Endodermal cell (in vitro differentiated cells): ENCODE data around the gene CUX1. TPM values are rescaled to one million over a fixed set of nuclear protein-coding genes. Genes with fewer than 3 reads are reported as not detected.
A peak's percentile ranks its signal among the peaks of the same experiment; 100 is the strongest.

Experiments used
- DNase-seq: peaks from one replicate; pipeline ENCODE4 v3.0.0-alpha.2; 2017
- H3K27ac ChIP-seq: 2 replicates; pipeline ENCODE4 v1.5.1; 2013; ENCODE audit warnings: mild to moderate bottlenecking, low read depth, low read length, moderate library complexity
- H3K27me3 ChIP-seq: 2 replicates; pipeline ENCODE4 v1.6.1; 2013; ENCODE audit warnings: mild to moderate bottlenecking, low read length, moderate library complexity; ENCODE audit not compliant: insufficient read depth, control insufficient read depth, poor library complexity, severe bottlenecking
- H3K36me3 ChIP-seq: 2 replicates; pipeline ENCODE4 v1.7.0; 2013; ENCODE audit warnings: mild to moderate bottlenecking, low read length, moderate library complexity; ENCODE audit not compliant: control insufficient read depth, insufficient read depth
- H3K4me1 ChIP-seq: one replicate; pipeline ENCODE4 v1.7.0; 2013; ENCODE audit warnings: low read length; ENCODE audit not compliant: control insufficient read depth, insufficient read depth
- H3K4me3 ChIP-seq: 2 replicates; pipeline ENCODE4 v1.5.1; 2013; ENCODE audit warnings: mild to moderate bottlenecking, low read length, moderate library complexity
- H3K9ac ChIP-seq: 2 replicates; pipeline ENCODE4 v1.6.1; 2013; ENCODE audit warnings: mild to moderate bottlenecking, low read length, moderate library complexity; ENCODE audit not compliant: poor library complexity, severe bottlenecking; ENCODE audit errors: extremely low read depth
- H3K9me3 ChIP-seq: 2 replicates; pipeline ENCODE4 v1.6.1; 2013; ENCODE audit warnings: mild to moderate bottlenecking, low read length, moderate library complexity; ENCODE audit not compliant: control insufficient read depth
- H3K27ac Mint-ChIP-seq: 2 replicates; pipeline ENCODE4 v1.8.0; 2020; ENCODE audit warnings: mixed read lengths
- H3K27me3 Mint-ChIP-seq: 2 replicates; pipeline ENCODE4 v1.8.0; 2021; ENCODE audit warnings: mild to moderate bottlenecking, mixed read lengths; ENCODE audit not compliant: insufficient read depth
- H3K36me3 Mint-ChIP-seq: 2 replicates; pipeline ENCODE4 v1.8.0; 2020; ENCODE audit warnings: low read depth, mixed read lengths
- H3K4me1 Mint-ChIP-seq: 2 replicates; pipeline ENCODE4 v1.8.0; 2020; ENCODE audit warnings: mixed read lengths
- H3K4me3 Mint-ChIP-seq: 2 replicates; pipeline ENCODE4 v1.8.0; 2020; ENCODE audit warnings: mild to moderate bottlenecking, moderate library complexity, mixed read lengths
- H3K9me3 Mint-ChIP-seq: 2 replicates; pipeline ENCODE4 v1.8.0; 2020; ENCODE audit warnings: mild to moderate bottlenecking, mixed read lengths
- CTCF ChIP-seq: fragments of 200-600 bp; sonication (generic); conservative IDR thresholded peaks from 2 replicates; pipeline ENCODE4 v1.5.0; 2021; ENCODE audit warnings: antibody characterized with exemption, mild to moderate bottlenecking
- WGBS, 2 experiments: methylation state at CpG; one replicate each; pipeline versions ENCODE4 v1.1.5 to v1.1.7; 2013; ENCODE audit warnings: missing lambda C conversion rate in 2 of 2, mixed read lengths in 1 of 2; ENCODE audit not compliant: insufficient coverage in 1 of 2, insufficient read length in 1 of 2; 5-methylcytosine and 5-hydroxymethylcytosine counted together
- total RNA-seq, 2 donors: library from RNA; stranded (reverse); fragmentation: NEBNext Ultra II Directional in 1 of 2; extraction: Animal tissue kit (Norgen Biotek cat#: 25700) in 1 of 2; gene quantifications; 2 replicates in 1 of 2; 3 replicates in 1 of 2; pipeline ENCODE4 v1.2.1, GENCODE V29; 2021

The CUX1 gene
- total RNA-seq, 2 donors from 2014 or later = 85.1 to 108 TPM

- no peaks in the 10 kb centered on the region for H3K27me3 ChIP-seq
- H3K9me3 ChIP-seq = no peaks in the 10 kb centered on the region
- H3K27me3 Mint-ChIP-seq = no peaks in the 10 kb centered on the region
- H3K4me3 ChIP-seq = no peak overlapping the region
- TF ChIP-seq CTCF = no peak
- no peak overlapping the region for H3K27ac Mint-ChIP-seq
- H3K4me1 ChIP-seq = peaks cover 2% of the 10 kb centered on the region
- peaks cover 3% of the 10 kb centered on the region for H3K36me3 ChIP-seq
- no peak overlapping the region for H3K9ac ChIP-seq
- H3K27ac ChIP-seq = peak overlapping the region; percentile 32
- WGBS, 2 experiments = 89 to 98% methylated on average over 9 of the region's 9 CpGs
- H3K36me3 Mint-ChIP-seq = peaks cover 7% of the 10 kb centered on the region
- no peaks in the 10 kb centered on the region for H3K9me3 Mint-ChIP-seq
- H3K4me1 Mint-ChIP-seq = peaks cover 30% of the 10 kb centered on the region
- H3K4me3 Mint-ChIP-seq = no peak overlapping the region
- DNase-seq = no peak
Observed at GRCh38 chr7:101896316-101896715, 78.9 kb downstream of the CUX1 start.

DNA sequence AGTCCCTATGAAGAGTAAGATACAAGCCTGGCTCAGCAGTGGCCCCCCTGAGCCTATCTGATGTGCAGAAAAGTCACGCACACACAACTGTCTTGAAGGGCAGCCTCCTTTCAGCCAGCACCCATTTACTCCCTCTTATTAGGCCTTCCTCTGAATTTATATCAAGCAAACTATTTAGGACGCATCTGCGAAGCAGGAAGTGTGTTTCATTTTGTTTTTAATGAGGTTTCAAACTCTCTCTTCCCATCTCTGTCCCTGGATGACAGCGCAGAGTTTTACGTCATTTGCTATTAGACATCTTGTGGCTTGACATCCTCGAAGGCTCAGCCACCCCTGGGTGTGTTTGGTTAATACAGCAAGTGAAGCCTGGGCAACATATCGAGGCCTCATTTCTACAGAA, 79.5 kb downstream of the CUX1 start:
- no peaks in the 10 kb centered on the region for H3K9me3 Mint-ChIP-seq
- no peaks in the 10 kb centered on the region for H3K9me3 ChIP-seq
- peaks cover 7% of the 10 kb centered on the region for H3K36me3 Mint-ChIP-seq
- H3K4me3 ChIP-seq = no peak overlapping the region
- H3K4me3 Mint-ChIP-seq = no peak overlapping the region
- peak overlapping the region; percentile 60 for H3K27ac Mint-ChIP-seq
- peaks cover 2% of the 10 kb centered on the region for H3K4me1 ChIP-seq
- H3K27me3 Mint-ChIP-seq = no peaks in the 10 kb centered on the region
- WGBS, 2 experiments = 96 to 97% methylated on average over 6 to 7 of the region's 7 CpGs
- H3K27me3 ChIP-seq = no peaks in the 10 kb centered on the region
- H3K9ac ChIP-seq = no peak overlapping the region
- peaks cover 3% of the 10 kb centered on the region for H3K36me3 ChIP-seq
- H3K27ac ChIP-seq = peak overlapping the region; percentile 12
- no peak for TF ChIP-seq CTCF
- DNase-seq = no peak
- peaks cover 28% of the 10 kb centered on the region for H3K4me1 Mint-ChIP-seq

GRCh38 chr7:101898106-101898505, 80.7 kb downstream of the CUX1 start:
- Mint-ChIP-seq H3K36me3 (peaks cover 17% of the 10 kb centered on the region), H3K4me3 (no peak overlapping the region), H3K9me3 (no peaks in the 10 kb centered on the region), H3K27me3 (no peaks in the 10 kb centered on the region), H3K4me1 (peaks cover 30% of the 10 kb centered on the region), H3K27ac (peak overlapping the region; percentile 58)
- no peak for TF ChIP-seq CTCF
- Histone ChIP-seq H3K4me1 (peaks cover 2% of the 10 kb centered on the region), H3K9ac (no peak overlapping the region), H3K4me3 (no peak overlapping the region), H3K36me3 (peaks cover 7% of the 10 kb centered on the region), H3K9me3 (no peaks in the 10 kb centered on the region), H3K27me3 (no peaks in the 10 kb centered on the region), H3K27ac (no peak overlapping the region)
- WGBS, 2 experiments = 91 to 98% methylated on average over 9 to 10 of the region's 10 CpGs
- DNase-seq = no peak
